Neuronal stem cell (in vitro differentiated cells): Measurements from ENCODE around the gene QSOX1.

Experiments used
- DNase-seq: peaks from one replicate; pipeline ENCODE4 v3.0.0-alpha.2; 2013; ENCODE audit warnings: low spot score
- H2AFZ ChIP-seq: one replicate; pipeline ENCODE4 v1.6.1; 2013; ENCODE audit warnings: mild to moderate bottlenecking, low read length, inconsistent platforms
- H2AK5ac ChIP-seq: 2 replicates; pipeline ENCODE4 v1.6.1; 2013; ENCODE audit warnings: low read depth, mild to moderate bottlenecking, inconsistent platforms, low read length, moderate library complexity, mixed read lengths
- H2BK120ac ChIP-seq: 2 replicates; pipeline ENCODE4 v1.6.1; 2013; ENCODE audit warnings: low read depth, mild to moderate bottlenecking, inconsistent platforms, low read length, moderate library complexity, mixed read lengths
- H2BK12ac ChIP-seq: one replicate; pipeline ENCODE4 v1.6.1; 2013; ENCODE audit warnings: low read length, inconsistent platforms
- H2BK15ac ChIP-seq: 2 replicates; pipeline ENCODE4 v1.6.1; 2013; ENCODE audit warnings: mild to moderate bottlenecking, low read length, inconsistent platforms, mixed read lengths
- H2BK5ac ChIP-seq: one replicate; pipeline ENCODE4 v1.6.1; 2013; ENCODE audit warnings: inconsistent platforms, mild to moderate bottlenecking, low read length, moderate library complexity
- H3K14ac ChIP-seq: one replicate; pipeline ENCODE4 v1.6.1; 2013; ENCODE audit warnings: low read length, inconsistent platforms
- H3K18ac ChIP-seq: 2 replicates; pipeline ENCODE4 v1.6.1; 2013; ENCODE audit warnings: low read length, inconsistent platforms
- H3K23ac ChIP-seq: 2 replicates; pipeline ENCODE4 v1.6.1; 2013; ENCODE audit warnings: low read depth, mild to moderate bottlenecking, mixed read lengths, low read length, inconsistent platforms; ENCODE audit not compliant: poor library complexity
- H3K27ac ChIP-seq: replicated peaks from 3 replicates; pipeline ENCODE4 v1.5.1; 2013; ENCODE audit warnings: low read length, inconsistent platforms
- H3K27me3 ChIP-seq, 3 experiments: 2 replicates each; pipeline ENCODE4 v1.6.1; 2013; ENCODE audit warnings: low read length in 3 of 3, mild to moderate bottlenecking in 2 of 3, inconsistent platforms in 1 of 3, low read depth in 1 of 3, mixed read lengths in 1 of 3, moderate library complexity in 1 of 3; ENCODE audit not compliant: control insufficient read depth in 3 of 3, insufficient read depth in 3 of 3
- H3K36me3 ChIP-seq, 2 donors: replicated peaks in 1 of 2; 2 replicates each; pipeline ENCODE4 v1.6.1; 2013; ENCODE audit warnings: low read length in 2 of 2; ENCODE audit not compliant: control insufficient read depth in 2 of 2, insufficient read depth in 2 of 2
- H3K4ac ChIP-seq: 2 replicates; pipeline ENCODE4 v1.6.1; 2013; ENCODE audit warnings: inconsistent platforms, mild to moderate bottlenecking, low read length, moderate library complexity
- H3K4me1 ChIP-seq, 2 donors: 1 replicate in 1 of 2; 2 replicates in 1 of 2; pipeline ENCODE4 v1.6.1; 2013; ENCODE audit warnings: low read length in 2 of 2, low read depth in 1 of 2; ENCODE audit not compliant: control insufficient read depth in 2 of 2, insufficient read depth in 1 of 2
- H3K4me2 ChIP-seq: one replicate; pipeline ENCODE4 v1.6.1; 2013; ENCODE audit warnings: mild to moderate bottlenecking, low read length, inconsistent platforms; ENCODE audit not compliant: insufficient read depth, poor library complexity, severe bottlenecking
- H3K4me3 ChIP-seq, 2 donors: 2 replicates each; pipeline ENCODE4 v1.5.1; 2013; ENCODE audit warnings: low read length in 2 of 2, mild to moderate bottlenecking in 2 of 2, inconsistent platforms in 1 of 2, moderate library complexity in 1 of 2
- H3K79me1 ChIP-seq: one replicate; pipeline ENCODE4 v1.6.1; 2013; ENCODE audit warnings: low read depth, mild to moderate bottlenecking, inconsistent platforms, low read length, moderate library complexity
- H3K9ac ChIP-seq: one replicate; pipeline ENCODE4 v1.6.1; 2013; ENCODE audit warnings: mild to moderate bottlenecking, low read depth, low read length, inconsistent platforms; ENCODE audit not compliant: poor library complexity
- H3K9me3 ChIP-seq, 2 donors: replicated peaks in 1 of 2; 2 replicates each; pipeline versions ENCODE3 to v1.6.1; 2013; ENCODE audit warnings: low read length in 2 of 2, mild to moderate bottlenecking in 2 of 2, inconsistent platforms in 1 of 2, low read depth in 1 of 2, mixed read lengths in 1 of 2, moderate library complexity in 1 of 2; ENCODE audit not compliant: control insufficient read depth in 2 of 2, insufficient read depth in 1 of 2
- H4K8ac ChIP-seq: one replicate; pipeline ENCODE4 v1.6.1; 2013; ENCODE audit warnings: low read depth, mild to moderate bottlenecking, inconsistent platforms, low read length, moderate library complexity
- H4K91ac ChIP-seq: one replicate; pipeline ENCODE4 v1.6.1; 2013; ENCODE audit warnings: low read length, low read depth, mild to moderate bottlenecking, inconsistent platforms; ENCODE audit not compliant: poor library complexity
- WGBS, 2 donors: extraction: QIAGEN DNeasy Blood & Tissue Kit; methylation state at CpG; one replicate each; pipeline ENCODE4 v1.1.7; 2013; ENCODE audit warnings: missing lambda C conversion rate in 2 of 2, mixed read lengths in 1 of 2; ENCODE audit not compliant: insufficient read length in 2 of 2, insufficient replicate concordance in 1 of 2; ENCODE audit errors: extremely low coverage in 2 of 2; 5-methylcytosine and 5-hydroxymethylcytosine counted together

QSOX1 gene

GRCh38 chr1:180195401-180195800, 40.7 kb downstream of the QSOX1 start:
- no CpG with 5 or more reads among the region's 3 CpGs for WGBS, 2 donors
- Histone ChIP-seq H3K18ac (no peak overlapping the region), H2BK120ac (no peak overlapping the region), H2AK5ac (no peak overlapping the region), H3K36me3 (peaks cover 12 to 13% of the 10 kb centered on the region in 2 donors), H3K27me3 (no peaks in the 10 kb centered on the region), H4K91ac (no peak overlapping the region), H2BK12ac (no peak overlapping the region), H3K9ac (no peak overlapping the region), H2BK15ac (no peak overlapping the region), H3K4me3 (no peak overlapping the region), H3K23ac (no peak overlapping the region), H3K4me1 (peaks cover 0 to 13% of the 10 kb centered on the region in 2 donors), H2AFZ (no peak overlapping the region), H3K4me2 (no peak overlapping the region), H4K8ac (no peak overlapping the region), H2BK5ac (no peak overlapping the region), H3K27ac (no peak overlapping the region), H3K9me3 (no peaks in the 10 kb centered on the region), H3K4ac (no peak overlapping the region), H3K79me1 (no peaks in the 10 kb centered on the region), H3K14ac (no peak overlapping the region)
- no peak for DNase-seq

DNA sequence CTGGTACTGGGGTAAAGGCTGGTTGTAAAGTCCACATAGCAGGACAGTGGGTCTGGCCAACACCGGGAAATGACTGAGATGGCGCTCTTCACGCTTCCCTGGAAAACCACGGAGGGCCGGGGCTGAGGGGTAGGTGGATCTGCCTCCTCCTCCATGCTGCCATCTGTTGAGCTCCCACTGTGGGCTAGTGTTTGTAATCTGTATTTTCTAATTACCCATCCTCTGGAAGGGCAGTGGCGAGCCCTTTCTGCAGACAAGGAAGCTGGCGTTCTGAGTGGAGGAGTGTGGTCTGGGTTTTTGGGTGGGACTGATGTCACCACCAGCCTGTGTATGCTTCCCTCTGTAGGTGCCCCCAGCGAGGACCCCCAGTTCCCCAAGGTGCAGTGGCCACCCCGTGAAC, 41.2 kb downstream of the QSOX1 start:
- no peak overlapping the region for H3K14ac ChIP-seq
- no peak overlapping the region for H2BK12ac ChIP-seq
- no peak overlapping the region for H3K4me3 ChIP-seq
- no peak for DNase-seq
- H4K91ac ChIP-seq: no peak overlapping the region
- no peak overlapping the region for H3K4me2 ChIP-seq
- no peak overlapping the region for H2BK120ac ChIP-seq
- H3K27ac ChIP-seq: no peak overlapping the region
- H2AFZ ChIP-seq: no peak overlapping the region
- no peak overlapping the region for H4K8ac ChIP-seq
- no peaks in the 10 kb centered on the region for H3K27me3 ChIP-seq
- H3K4ac ChIP-seq: no peak overlapping the region
- no peak overlapping the region for H3K18ac ChIP-seq
- H2BK5ac ChIP-seq: no peak overlapping the region
- H3K79me1 ChIP-seq: no peaks in the 10 kb centered on the region
- H3K36me3 ChIP-seq: peaks cover 9 to 12% of the 10 kb centered on the region in 2 donors
- H3K9me3 ChIP-seq: no peaks in the 10 kb centered on the region
- WGBS, 2 donors: no CpG with 5 or more reads among the region's 9 CpGs
- peaks cover 0 to 13% of the 10 kb centered on the region in 2 donors for H3K4me1 ChIP-seq
- no peak overlapping the region for H2BK15ac ChIP-seq
- no peak overlapping the region for H3K9ac ChIP-seq
- peak overlapping the region; percentile 27 for H3K23ac ChIP-seq
- H2AK5ac ChIP-seq: no peak overlapping the region

GRCh38 chr1:180196436-180197003, 41.9 kb downstream of the QSOX1 start:
- no peak overlapping the region for H2BK5ac ChIP-seq
- H2BK120ac ChIP-seq: no peak overlapping the region
- H3K27me3 ChIP-seq: no peaks in the 10 kb centered on the region
- no peaks in the 10 kb centered on the region for H3K79me1 ChIP-seq
- H4K8ac ChIP-seq: no peak overlapping the region
- H2BK15ac ChIP-seq: no peak overlapping the region
- H3K4me1 ChIP-seq: peaks cover 0 to 13% of the 10 kb centered on the region in 2 donors
- H3K14ac ChIP-seq: no peak overlapping the region
- no peak overlapping the region for H4K91ac ChIP-seq
- H3K18ac ChIP-seq: no peak overlapping the region
- H3K23ac ChIP-seq: peak overlapping the region; percentile 27
- no peak overlapping the region for H2AFZ ChIP-seq
- H3K9ac ChIP-seq: no peak overlapping the region
- no peak overlapping the region for H3K4ac ChIP-seq
- no peak overlapping the region for H3K4me3 ChIP-seq
- H3K27ac ChIP-seq: no peak overlapping the region
- H2BK12ac ChIP-seq: no peak overlapping the region
- H3K36me3 ChIP-seq: peaks cover 7 to 9% of the 10 kb centered on the region in 2 donors
- DNase-seq: no peak
- H2AK5ac ChIP-seq: no peak overlapping the region
- H3K4me2 ChIP-seq: no peak overlapping the region
- no CpG with 5 or more reads among the region's 17 CpGs for WGBS, 2 donors
- H3K9me3 ChIP-seq: no peaks in the 10 kb centered on the region

DNA sequence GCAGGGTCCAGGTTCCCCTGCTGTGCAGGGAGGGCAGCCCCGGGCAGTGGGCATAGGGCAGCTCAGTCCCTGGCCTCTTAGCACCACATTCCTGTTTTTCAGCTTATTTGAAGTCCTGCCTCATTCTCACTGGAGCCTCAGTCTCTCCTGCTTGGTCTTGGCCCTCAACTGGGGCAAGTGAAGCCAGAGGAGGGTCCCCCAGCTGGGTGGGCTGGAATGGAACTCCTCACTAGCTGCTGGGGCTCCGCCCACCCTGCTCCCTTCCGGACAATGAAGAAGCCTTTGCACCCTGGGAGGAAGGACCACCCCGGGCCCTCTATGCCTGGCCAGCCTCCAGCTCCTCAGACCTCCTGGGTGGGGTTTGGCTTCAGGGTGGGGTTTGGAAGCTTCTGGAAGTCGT, 42.6 kb downstream of the QSOX1 start:
- Histone ChIP-seq H2AFZ (no peak overlapping the region), H3K27me3 (no peaks in the 10 kb centered on the region), H3K4ac (no peak overlapping the region), H3K4me2 (no peak overlapping the region), H4K91ac (no peak overlapping the region), H3K9ac (no peak overlapping the region), H2BK15ac (no peak overlapping the region), H2BK120ac (no peak overlapping the region), H3K14ac (no peak overlapping the region), H4K8ac (no peak overlapping the region), H3K79me1 (no peaks in the 10 kb centered on the region), H2AK5ac (peak overlapping the region; percentile 30), H3K27ac (no peak overlapping the region), H2BK12ac (no peak overlapping the region), H2BK5ac (no peak overlapping the region), H3K23ac (no peak overlapping the region), H3K9me3 (no peaks in the 10 kb centered on the region), H3K4me1 (peaks cover 0 to 13% of the 10 kb centered on the region in 2 donors), H3K18ac (no peak overlapping the region), H3K4me3 (no peak overlapping the region), H3K36me3 (peaks cover 7 to 9% of the 10 kb centered on the region in 2 donors)
- WGBS, 2 donors: no CpG with 5 or more reads among the region's 5 CpGs
- no peak for DNase-seq
